ENCODE data around the gene ZNF354B.

The ZNF354B gene

DNA sequence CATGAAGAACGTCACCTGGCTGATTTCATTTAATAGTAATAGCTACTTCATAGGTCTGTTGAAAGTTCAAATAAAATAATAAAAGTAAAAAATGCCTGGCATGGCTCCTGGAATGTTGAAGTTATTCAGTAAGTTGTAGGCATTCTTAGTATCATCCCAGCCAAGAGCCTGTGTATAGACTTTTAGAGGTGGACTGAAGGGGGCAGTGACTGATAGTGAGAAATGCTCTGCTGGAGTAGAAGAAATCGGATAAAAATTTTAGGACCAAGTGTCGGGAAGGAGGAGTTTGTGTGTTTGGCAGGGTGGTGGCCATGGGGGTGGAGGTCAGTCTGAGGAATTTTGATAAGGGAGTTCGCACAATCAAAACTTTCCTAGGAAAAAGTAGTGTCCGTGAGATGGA is 39.5 kb downstream of the ZNF354B start:
- no peaks in the 10 kb centered on the region for H3K9me3 ChIP-seq (ENCODE audit: low read depth, low read length)

GRCh38 chr5:178902849-178903248 is 43.1 kb downstream of the ZNF354B start:
- Histone ChIP-seq H3K4me3 (no peak overlapping the region), H3K27ac (no peak overlapping the region), H3K9me3 (ENCODE audit: low read depth, low read length) (no peaks in the 10 kb centered on the region), H3K9ac (ENCODE audit: insufficient read length) (no peak overlapping the region), H3K36me3 (ENCODE audit: insufficient read depth, low read length) (no peaks in the 10 kb centered on the region)
- no peak for DNase-seq (ENCODE audit: low read depth, low spot score)
- no peak for TF ChIP-seq POLR2AphosphoS5 (IDR thresholded peaks at IDR 0.05; ENCODE audit: borderline replicate concordance, low read depth, low read length)
- TF ChIP-seq FOXP2 (optimal IDR thresholded peaks at IDR 0.05; ENCODE audit: control extremely low read depth, extremely low read length, insufficient read depth) = no peak
- TF ChIP-seq EZH2 (IDR thresholded peaks at IDR 0.05) = no peak

More for the DNA sequence above, 39.5 kb downstream of the ZNF354B start:
- H3K27ac ChIP-seq = no peak overlapping the region
- H3K36me3 ChIP-seq (ENCODE audit: insufficient read depth, low read length) = no peaks in the 10 kb centered on the region
- H3K4me3 ChIP-seq = no peak overlapping the region
- DNase-seq (ENCODE audit: low read depth, low spot score) = no peak
- TF ChIP-seq FOXP2 (optimal IDR thresholded peaks at IDR 0.05; ENCODE audit: control extremely low read depth, extremely low read length, insufficient read depth) = no peak
- no peak for TF ChIP-seq POLR2AphosphoS5 (IDR thresholded peaks at IDR 0.05; ENCODE audit: borderline replicate concordance, low read depth, low read length)
- H3K9ac ChIP-seq (ENCODE audit: insufficient read length) = no peak overlapping the region

GRCh38 chr5:178931846-178932760 is 72.3 kb downstream of the ZNF354B start:
- H3K9ac ChIP-seq (ENCODE audit: insufficient read length) = no peak overlapping the region
- H3K27ac ChIP-seq = no peak overlapping the region
- peaks cover 10% of the 10 kb centered on the region; the same call in 1 of the 2 replicates for H3K9me3 ChIP-seq (ENCODE audit: low read depth, low read length)
- no peak overlapping the region for H3K4me3 ChIP-seq
- no peak for DNase-seq (ENCODE audit: low read depth, low spot score)
- H3K36me3 ChIP-seq (ENCODE audit: insufficient read depth, low read length) = no peaks in the 10 kb centered on the region
- TF ChIP-seq EZH2 (IDR thresholded peaks at IDR 0.05) (no peak), POLR2AphosphoS5 (IDR thresholded peaks at IDR 0.05; ENCODE audit: borderline replicate concordance, low read depth, low read length) (no peak), FOXP2 (optimal IDR thresholded peaks at IDR 0.05; ENCODE audit: control extremely low read depth, extremely low read length, insufficient read depth) (no peak)
